ENCODE measurements around the gene RENBP. TPM values are rescaled to one million over a fixed set of nuclear protein-coding genes. Genes with fewer than 3 reads are reported as not detected.

Gene RENBP
- total and polyA plus RNA-seq, 12 donors, result 5.4 to 69.6 (median 26.1) TPM

GRCh38 chrX:153922932-153923857, 21.2 kb downstream of the RENBP start:
- Histone ChIP-seq H3K4me1 (replicated peaks in 1 of 2) (peaks cover 13 to 30% of the 10 kb centered on the region in 2 donors), H3K4me3 (no peak overlapping the region), H3K27ac (peak overlapping the region in 1 of 5 donors; percentile 22), H3K27me3 (peaks cover 5% of the 10 kb centered on the region), H3K36me3 (replicated peaks in 1 of 2) (no peaks in the 10 kb centered on the region), H3K9me3 (replicated peaks in 1 of 3) (no peaks in the 10 kb centered on the region)
- peak; percentile 80 to 91 (median 88) for DNase-seq
- TF ChIP-seq POLR2A (IDR thresholded peaks at IDR 0.05) (no peak), CTCF (IDR thresholded peaks at IDR 0.05) (peak; percentile 24 to 54 (median 40))
- 40 to 55% (median 47%) methylated on average over 8 to 25 of the region's 25 CpGs for WGBS, 4 donors
- intact Hi-C loops (cut with DNase I), result no loop called here

GRCh38 chrX:153921511-153922446, 22.7 kb downstream of the RENBP start:
- DNase-seq, result no peak
- peak overlapping the region in 1 of 5 donors; percentile 29 for H3K27ac ChIP-seq
- peaks cover 5% of the 10 kb centered on the region for H3K27me3 ChIP-seq
- H3K4me3 ChIP-seq, result no peak overlapping the region
- no peaks in the 10 kb centered on the region for H3K9me3 ChIP-seq (replicated peaks in 1 of 3)
- H3K36me3 ChIP-seq (replicated peaks in 1 of 2), result no peaks in the 10 kb centered on the region
- WGBS, 4 donors, result 55 to 73% (median 66%) methylated on average over 17 to 40 of the region's 40 CpGs; no CpG with 5 or more reads in 1 of the 4 donors
- no peak for TF ChIP-seq CTCF (IDR thresholded peaks at IDR 0.05)
- no peak for TF ChIP-seq POLR2A (IDR thresholded peaks at IDR 0.05)
- H3K4me1 ChIP-seq (replicated peaks in 1 of 2), result peaks cover 4 to 20% of the 10 kb centered on the region in 2 donors
- intact Hi-C loops (cut with DNase I), result no loop called here

- no peaks in the 10 kb centered on the region for H3K36me3 ChIP-seq (replicated peaks in 1 of 2)
- no peaks in the 10 kb centered on the region for H3K9me3 ChIP-seq (replicated peaks in 1 of 3)
- H3K4me1 ChIP-seq (replicated peaks in 1 of 2), result peaks cover 0 to 14% of the 10 kb centered on the region in 2 donors
- DNase-seq, result no peak
- H3K27me3 ChIP-seq, result peaks cover 5% of the 10 kb centered on the region
- H3K4me3 ChIP-seq, result no peak overlapping the region
- peak overlapping the region in 1 of 5 donors; percentile 29 for H3K27ac ChIP-seq
- whole genome bisulfite sequencing, 4 donors, result 71 to 72% methylated on average over 16 of the region's 16 CpGs; no CpG with 5 or more reads in 2 of the 4 donors
- intact Hi-C loops (cut with DNase I), result no loop called here
- TF ChIP-seq POLR2A (IDR thresholded peaks at IDR 0.05) (no peak), CTCF (IDR thresholded peaks at IDR 0.05) (no peak)
Observed at GRCh38 chrX:153921070-153921469, 23.4 kb downstream of the RENBP start.

- no peak for DNase-seq
- peaks cover 0 to 14% of the 10 kb centered on the region in 2 donors for H3K4me1 ChIP-seq (replicated peaks in 1 of 2)
- H3K9me3 ChIP-seq (replicated peaks in 1 of 3), result no peaks in the 10 kb centered on the region
- no peaks in the 10 kb centered on the region for H3K36me3 ChIP-seq (replicated peaks in 1 of 2)
- intact Hi-C loops (cut with DNase I), result no loop called here
- H3K27ac ChIP-seq, result no peak overlapping the region
- peaks cover 5% of the 10 kb centered on the region for H3K27me3 ChIP-seq
- 59 to 96% (median 89%) methylated on average over 2 to 14 of the region's 14 CpGs; no CpG with 5 or more reads in 1 of the 4 donors for WGBS, 4 donors
- TF ChIP-seq POLR2A (IDR thresholded peaks at IDR 0.05) (no peak), CTCF (IDR thresholded peaks at IDR 0.05) (no peak)
- no peak overlapping the region for H3K4me3 ChIP-seq
Observed at GRCh38 chrX:153920546-153920945, 23.9 kb downstream of the RENBP start.
